Measurements from ENCODE around the gene DDIT4. TPM values are rescaled to one million over a fixed set of nuclear protein-coding genes. Genes with fewer than 3 reads are reported as not detected.

DDIT4 gene
- total RNA-seq, 4 donors from 2014 or later, result 274 to 929 (median 421) TPM

GRCh38 chr10:72312865-72313391 is 39.2 kb downstream of the DDIT4 start:
- no peak for DNase-seq (ENCODE audit: low spot score in 2 of 2)
- intact Hi-C loops (cut with DNase I; ENCODE audit: low total_unique reads), result no loop called here
- 89% methylated on average over 8 of the region's 8 CpGs for WGBS, 2 donors
- no peak for TF ChIP-seq POLR2A (IDR thresholded peaks at IDR 0.05)
- no peak for TF ChIP-seq CTCF (IDR thresholded peaks at IDR 0.05)
- H3K4me3 ChIP-seq (ENCODE audit: low read depth, poor library complexity, severe bottlenecking), result no peak overlapping the region

DNA sequence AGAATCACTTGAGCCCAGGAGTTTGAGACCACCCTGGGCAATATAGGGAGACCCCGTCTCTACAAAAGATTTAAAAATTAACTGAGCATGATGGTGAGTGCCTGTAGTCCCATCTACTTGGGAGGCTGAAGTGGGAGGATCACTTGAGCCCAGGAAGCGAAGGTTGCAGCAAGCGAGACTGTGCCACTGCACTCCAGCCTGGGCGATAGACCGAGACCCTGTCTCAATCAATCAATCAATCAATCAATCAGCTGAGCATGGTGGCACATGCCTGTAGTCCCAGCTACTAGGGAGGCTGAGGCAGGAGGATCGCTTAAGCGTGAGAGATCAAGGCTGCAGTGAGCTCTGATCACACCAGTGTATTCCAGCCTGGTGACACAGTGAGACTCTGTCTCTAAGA is 40.5 kb downstream of the DDIT4 start:
- 97% methylated on average over 7 of the region's 7 CpGs for WGBS, 2 donors
- TF ChIP-seq POLR2A (IDR thresholded peaks at IDR 0.05), result no peak
- no peak for TF ChIP-seq CTCF (IDR thresholded peaks at IDR 0.05)
- DNase-seq (ENCODE audit: low spot score in 2 of 2), result no peak
- intact Hi-C loops (cut with DNase I; ENCODE audit: low total_unique reads), result no loop called here
- H3K4me3 ChIP-seq (ENCODE audit: low read depth, poor library complexity, severe bottlenecking), result no peak overlapping the region

DNA sequence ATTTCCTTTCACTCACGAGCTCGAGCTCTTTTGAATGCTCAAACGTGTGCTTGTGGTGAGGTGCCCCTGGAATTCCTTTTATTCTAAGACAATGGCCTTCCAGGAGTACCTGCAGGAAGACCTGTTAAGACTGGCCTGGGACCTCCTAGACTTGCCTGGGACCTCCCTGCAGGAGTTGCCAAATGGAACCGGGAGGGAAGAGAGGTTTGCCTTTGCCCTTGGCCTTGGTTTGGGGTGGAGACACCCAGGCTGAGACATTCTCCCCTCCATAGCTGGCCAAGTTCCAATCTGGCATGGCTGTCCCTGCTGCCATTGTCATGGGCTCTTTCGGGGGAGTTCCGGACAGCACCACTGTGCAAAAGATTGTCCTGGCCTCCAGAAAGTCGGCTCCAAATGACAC is 41.3 kb downstream of the DDIT4 start:
- intact Hi-C loops (cut with DNase I; ENCODE audit: low total_unique reads), result no loop called here
- 37 to 40% methylated on average over 7 of the region's 7 CpGs for WGBS, 2 donors
- no peak overlapping the region for H3K4me3 ChIP-seq (ENCODE audit: low read depth, poor library complexity, severe bottlenecking)
- no peak for DNase-seq (ENCODE audit: low spot score in 2 of 2)
- TF ChIP-seq CTCF (IDR thresholded peaks at IDR 0.05) (no peak), POLR2A (IDR thresholded peaks at IDR 0.05) (no peak)

DNA sequence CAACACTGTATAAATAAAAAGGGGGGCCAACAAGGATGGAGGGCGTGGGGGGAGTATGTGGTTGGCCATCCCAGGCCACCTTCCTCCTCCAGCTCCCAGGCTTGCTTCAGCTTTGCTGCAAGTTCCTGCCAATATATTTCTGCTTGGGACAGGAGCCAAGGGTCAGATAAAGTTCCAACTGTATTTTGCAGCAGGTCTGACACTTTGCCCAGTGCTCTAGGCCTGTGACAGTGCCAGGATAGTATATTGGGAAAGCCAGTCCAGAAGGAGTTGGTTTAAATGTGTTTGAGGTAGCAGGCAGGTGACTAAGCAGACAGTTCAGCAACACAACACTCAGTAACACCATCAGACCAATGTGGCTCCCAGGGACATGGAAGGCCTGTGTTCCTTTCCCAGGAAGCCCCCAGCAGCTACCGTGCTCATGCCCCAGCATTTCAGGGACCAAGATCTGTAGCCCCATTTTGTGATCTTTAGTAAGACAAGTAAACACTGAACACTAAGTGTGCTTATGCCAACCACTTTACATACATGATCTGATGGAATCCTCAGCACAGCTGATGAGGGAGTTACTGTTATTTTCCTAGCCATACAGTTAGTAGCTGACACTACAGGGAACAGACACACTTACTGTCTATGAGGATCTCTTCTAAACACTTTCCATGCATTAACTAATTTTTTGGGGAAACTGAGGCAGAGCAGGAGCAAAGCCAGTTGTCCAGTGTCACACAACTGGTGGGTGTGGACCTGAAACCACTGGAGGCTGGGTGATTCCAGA is 42.1 kb downstream of the DDIT4 start:
- TF ChIP-seq POLR2A (IDR thresholded peaks at IDR 0.05) (no peak), CTCF (IDR thresholded peaks at IDR 0.05) (no peak)
- no peak overlapping the region for H3K4me3 ChIP-seq (ENCODE audit: low read depth, poor library complexity, severe bottlenecking)
- no peak for DNase-seq (ENCODE audit: low spot score in 2 of 2)
- WGBS, 2 donors, result 30 to 33% methylated on average over 2 of the region's 2 CpGs
- intact Hi-C loops (cut with DNase I; ENCODE audit: low total_unique reads), result no loop called here

DNA sequence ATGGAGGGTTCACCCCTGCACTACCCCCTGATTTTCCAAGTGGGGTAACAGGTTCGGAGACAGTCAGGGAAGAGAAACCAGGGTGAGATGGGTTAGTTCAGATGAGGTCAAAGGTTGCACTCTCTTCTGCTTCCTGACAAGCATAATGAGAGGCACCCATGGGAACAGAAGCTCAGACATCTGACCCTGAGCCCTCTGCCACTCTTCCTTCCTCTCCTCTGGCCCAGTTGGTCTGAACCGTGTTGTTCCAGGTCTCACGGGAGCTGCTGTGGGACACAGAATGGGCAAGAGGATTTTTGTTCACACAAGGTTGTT is 42.6 kb downstream of the DDIT4 start:
- intact Hi-C loops (cut with DNase I; ENCODE audit: low total_unique reads), result no loop called here
- no peak for TF ChIP-seq POLR2A (IDR thresholded peaks at IDR 0.05)
- TF ChIP-seq CTCF (IDR thresholded peaks at IDR 0.05), result no peak
- 68 to 74% methylated on average over 3 of the region's 3 CpGs for WGBS, 2 donors
- no peak for DNase-seq (ENCODE audit: low spot score in 2 of 2)
- no peak overlapping the region for H3K4me3 ChIP-seq (ENCODE audit: low read depth, poor library complexity, severe bottlenecking)

Data from lower leg skin (tissue), 4 donors.